MM.1S (cell line): ENCODE measurements around the gene DCP2.

Experiments
- DNase-seq: peaks from one replicate; pipeline ENCODE4 v3.0.0-alpha.2; 2015
- H2AFZ ChIP-seq: fragments of 300-600 bp; sonication (generic); 2 replicates; pipeline ENCODE4 v1.6.0; 2016; ENCODE audit warnings: antibody characterized with exemption, low read length
- H3F3A ChIP-seq: fragments of 300-600 bp; sonication (generic); 2 replicates; pipeline ENCODE4 v1.6.1; 2016; ENCODE audit warnings: mild to moderate bottlenecking, antibody characterized with exemption, low read length, moderate library complexity, mixed read lengths; ENCODE audit not compliant: insufficient read depth
- H3K27ac ChIP-seq: fragments of 300-600 bp; sonication (generic); 2 replicates; pipeline ENCODE4 v1.5.1; 2016; ENCODE audit warnings: mild to moderate bottlenecking, low read length
- H3K27me3 ChIP-seq: fragments of 300-600 bp; sonication (generic); replicated peaks from 2 replicates; pipeline ENCODE4 v1.6.0; 2016; ENCODE audit warnings: low read length; ENCODE audit not compliant: insufficient read depth
- H3K36me3 ChIP-seq: fragments of 300-600 bp; sonication (generic); replicated peaks from 2 replicates; pipeline ENCODE4 v1.6.1; 2016; ENCODE audit warnings: mild to moderate bottlenecking, low read length, mixed read lengths; ENCODE audit not compliant: insufficient read depth
- H3K4me1 ChIP-seq: fragments of 300-600 bp; sonication (generic); 2 replicates; pipeline ENCODE4 v1.6.1; 2016; ENCODE audit warnings: low read length, mixed read lengths
- H3K4me2 ChIP-seq: fragments of 300-600 bp; sonication (generic); 2 replicates; pipeline ENCODE4 v1.6.0; 2016; ENCODE audit warnings: low read depth, low read length
- H3K4me3 ChIP-seq: fragments of 300-600 bp; sonication (generic); 2 replicates; pipeline ENCODE4 v1.5.1; 2016; ENCODE audit warnings: low read length, mixed read lengths
- H3K79me2 ChIP-seq: fragments of 300-600 bp; sonication (generic); 2 replicates; pipeline ENCODE4 v1.6.1; 2016; ENCODE audit warnings: mixed run types, low read length, mixed read lengths
- H3K9ac ChIP-seq: fragments of 300-600 bp; sonication (generic); 2 replicates; pipeline ENCODE4 v1.6.1; 2016; ENCODE audit warnings: low read length, mixed read lengths
- H3K9me2 ChIP-seq: fragments of 300-600 bp; sonication (generic); replicated peaks from 2 replicates; pipeline ENCODE4 v1.6.1; 2016; ENCODE audit warnings: mild to moderate bottlenecking, low read length, mixed read lengths; ENCODE audit not compliant: insufficient read depth
- H3K9me3 ChIP-seq: fragments of 300-600 bp; sonication (generic); replicated peaks from 2 replicates; pipeline ENCODE4 v1.6.1; 2016; ENCODE audit warnings: mild to moderate bottlenecking, low read length, mixed read lengths; ENCODE audit not compliant: insufficient read depth
- H4K20me1 ChIP-seq: fragments of 300-600 bp; sonication (generic); 2 replicates; pipeline ENCODE4 v1.6.1; 2016; ENCODE audit warnings: mild to moderate bottlenecking, low read length, moderate library complexity, mixed read lengths; ENCODE audit not compliant: insufficient read depth
- EZH2 ChIP-seq: fragments of 300-600 bp; sonication (generic); optimal IDR thresholded peaks from 2 replicates; pipeline ENCODE3; 2017; ENCODE audit warnings: low read depth, mild to moderate bottlenecking, antibody characterized with exemption, low read length, mixed read lengths
- EZH2phosphoT487 ChIP-seq: fragments of 300-600 bp; sonication (generic); IDR thresholded peaks from 2 replicates; pipeline ENCODE4 v1.6.1; 2018; ENCODE audit warnings: antibody characterized with exemption, low read length
- TF ChIP-seq, protein P1 (sequence below): fragments of 300-600 bp; sonication (generic); IDR thresholded peaks from 2 replicates; pipeline ENCODE4 v1.5.1; 2016; ENCODE audit warnings: antibody characterized with exemption, low read length, mixed read lengths

Gene DCP2

DNA sequence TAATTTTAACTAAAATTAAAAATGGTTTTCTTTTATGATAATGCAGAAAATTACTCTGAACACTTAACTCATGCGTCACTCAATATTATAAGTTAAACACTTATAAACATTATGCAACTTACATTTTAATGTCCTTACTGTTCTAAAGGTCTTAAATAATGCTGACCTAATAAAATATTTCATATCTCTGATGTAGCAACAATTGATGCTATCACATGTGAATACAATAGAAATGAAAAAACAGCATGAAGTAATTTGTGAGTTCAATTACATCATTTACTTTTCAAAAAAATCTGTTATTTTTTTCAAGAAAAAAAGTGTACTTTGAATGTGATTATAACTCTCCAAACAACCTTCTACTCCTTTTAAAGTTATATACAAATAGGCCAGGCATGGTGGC lies 28.1 kb upstream of the DCP2 start:
- no peak overlapping the region for H2AFZ ChIP-seq
- H3K4me3 ChIP-seq = no peak overlapping the region
- no peaks in the 10 kb centered on the region for H3K79me2 ChIP-seq
- H3K4me1 ChIP-seq = no peaks in the 10 kb centered on the region
- no peaks in the 10 kb centered on the region for H3K9me2 ChIP-seq
- no peak overlapping the region for H3K4me2 ChIP-seq
- no peak for DNase-seq
- H3F3A ChIP-seq = no peaks in the 10 kb centered on the region
- H3K27me3 ChIP-seq = no peaks in the 10 kb centered on the region
- no peak overlapping the region for H3K9ac ChIP-seq
- H4K20me1 ChIP-seq = no peaks in the 10 kb centered on the region
- H3K36me3 ChIP-seq = no peaks in the 10 kb centered on the region
- H3K27ac ChIP-seq = no peak overlapping the region
- no peak for TF ChIP-seq EZH2phosphoT487
- H3K9me3 ChIP-seq = no peaks in the 10 kb centered on the region

DNA sequence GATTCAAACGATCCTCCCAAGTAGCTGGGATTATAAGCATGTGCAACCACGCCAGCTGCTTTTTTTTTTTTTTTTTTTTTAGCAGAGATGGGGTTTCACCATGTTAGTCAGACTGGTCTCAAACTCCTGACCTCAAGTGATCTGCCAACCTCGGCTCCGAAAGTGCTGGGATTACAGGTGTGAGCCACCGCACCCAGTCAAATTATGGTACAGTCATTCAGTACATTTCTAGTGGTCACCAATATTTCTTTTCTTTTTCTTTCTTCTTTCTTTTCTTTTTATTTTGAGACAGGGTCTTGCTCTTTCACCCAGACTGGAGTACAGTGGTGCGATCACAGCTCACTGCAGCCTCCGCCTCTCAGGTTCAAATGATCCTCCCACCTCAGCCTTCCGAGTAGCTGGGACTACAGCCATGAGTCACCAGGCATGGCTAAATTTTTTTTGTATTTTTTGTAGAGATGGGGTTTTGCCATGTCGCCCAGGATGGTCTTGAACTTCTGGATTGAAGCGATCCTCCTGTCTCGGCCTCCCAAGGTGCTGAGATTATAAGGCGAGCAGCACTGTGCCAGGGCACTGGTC lies 25.4 kb upstream of the DCP2 start:
- no peaks in the 10 kb centered on the region for H3K9me2 ChIP-seq
- H3K27me3 ChIP-seq = no peaks in the 10 kb centered on the region
- TF ChIP-seq, protein P1, sequence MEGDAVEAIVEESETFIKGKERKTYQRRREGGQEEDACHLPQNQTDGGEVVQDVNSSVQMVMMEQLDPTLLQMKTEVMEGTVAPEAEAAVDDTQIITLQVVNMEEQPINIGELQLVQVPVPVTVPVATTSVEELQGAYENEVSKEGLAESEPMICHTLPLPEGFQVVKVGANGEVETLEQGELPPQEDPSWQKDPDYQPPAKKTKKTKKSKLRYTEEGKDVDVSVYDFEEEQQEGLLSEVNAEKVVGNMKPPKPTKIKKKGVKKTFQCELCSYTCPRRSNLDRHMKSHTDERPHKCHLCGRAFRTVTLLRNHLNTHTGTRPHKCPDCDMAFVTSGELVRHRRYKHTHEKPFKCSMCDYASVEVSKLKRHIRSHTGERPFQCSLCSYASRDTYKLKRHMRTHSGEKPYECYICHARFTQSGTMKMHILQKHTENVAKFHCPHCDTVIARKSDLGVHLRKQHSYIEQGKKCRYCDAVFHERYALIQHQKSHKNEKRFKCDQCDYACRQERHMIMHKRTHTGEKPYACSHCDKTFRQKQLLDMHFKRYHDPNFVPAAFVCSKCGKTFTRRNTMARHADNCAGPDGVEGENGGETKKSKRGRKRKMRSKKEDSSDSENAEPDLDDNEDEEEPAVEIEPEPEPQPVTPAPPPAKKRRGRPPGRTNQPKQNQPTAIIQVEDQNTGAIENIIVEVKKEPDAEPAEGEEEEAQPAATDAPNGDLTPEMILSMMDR = no peak
- TF ChIP-seq EZH2 (no peak), EZH2phosphoT487 (no peak)
- DNase-seq = no peak
- H3F3A ChIP-seq = no peaks in the 10 kb centered on the region
- H3K9ac ChIP-seq = no peak overlapping the region
- no peaks in the 10 kb centered on the region for H3K4me1 ChIP-seq
- H3K4me3 ChIP-seq = no peak overlapping the region
- H3K27ac ChIP-seq = no peak overlapping the region
- H4K20me1 ChIP-seq = no peaks in the 10 kb centered on the region
- no peaks in the 10 kb centered on the region for H3K79me2 ChIP-seq
- H2AFZ ChIP-seq = no peak overlapping the region
- H3K36me3 ChIP-seq = no peaks in the 10 kb centered on the region
- no peak overlapping the region for H3K4me2 ChIP-seq
- no peaks in the 10 kb centered on the region for H3K9me3 ChIP-seq

DNA sequence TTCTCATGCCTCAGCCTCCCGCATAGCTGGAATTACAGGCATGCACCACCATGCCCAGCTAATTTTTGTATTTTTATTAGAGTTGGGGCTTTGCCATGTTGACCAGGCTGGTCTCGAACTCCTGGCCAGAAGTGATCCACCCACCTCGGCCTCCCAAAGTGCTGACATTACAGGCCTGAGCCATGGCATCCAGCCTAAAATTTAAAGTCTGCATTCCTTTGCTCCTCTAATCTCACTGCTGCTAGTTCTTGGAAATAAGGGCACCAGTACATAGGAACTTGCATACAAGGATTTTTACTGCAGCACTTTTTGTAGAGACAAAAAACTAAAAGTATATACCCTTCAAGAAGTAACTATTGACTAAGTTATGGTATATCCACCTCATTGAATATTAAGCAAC lies 20.0 kb upstream of the DCP2 start:
- no peaks in the 10 kb centered on the region for H3K27me3 ChIP-seq
- no peaks in the 10 kb centered on the region for H3K79me2 ChIP-seq
- no peaks in the 10 kb centered on the region for H4K20me1 ChIP-seq
- no peaks in the 10 kb centered on the region for H3K36me3 ChIP-seq
- TF ChIP-seq, protein P1 = no peak
- TF ChIP-seq EZH2 (no peak), EZH2phosphoT487 (no peak)
- no peaks in the 10 kb centered on the region for H3K4me1 ChIP-seq
- H3F3A ChIP-seq = no peaks in the 10 kb centered on the region
- H2AFZ ChIP-seq = no peak overlapping the region
- no peak overlapping the region for H3K9ac ChIP-seq
- no peaks in the 10 kb centered on the region for H3K9me2 ChIP-seq
- no peak for DNase-seq
- no peak overlapping the region for H3K4me2 ChIP-seq
- H3K9me3 ChIP-seq = no peaks in the 10 kb centered on the region
- H3K27ac ChIP-seq = no peak overlapping the region
- H3K4me3 ChIP-seq = no peak overlapping the region

DNA sequence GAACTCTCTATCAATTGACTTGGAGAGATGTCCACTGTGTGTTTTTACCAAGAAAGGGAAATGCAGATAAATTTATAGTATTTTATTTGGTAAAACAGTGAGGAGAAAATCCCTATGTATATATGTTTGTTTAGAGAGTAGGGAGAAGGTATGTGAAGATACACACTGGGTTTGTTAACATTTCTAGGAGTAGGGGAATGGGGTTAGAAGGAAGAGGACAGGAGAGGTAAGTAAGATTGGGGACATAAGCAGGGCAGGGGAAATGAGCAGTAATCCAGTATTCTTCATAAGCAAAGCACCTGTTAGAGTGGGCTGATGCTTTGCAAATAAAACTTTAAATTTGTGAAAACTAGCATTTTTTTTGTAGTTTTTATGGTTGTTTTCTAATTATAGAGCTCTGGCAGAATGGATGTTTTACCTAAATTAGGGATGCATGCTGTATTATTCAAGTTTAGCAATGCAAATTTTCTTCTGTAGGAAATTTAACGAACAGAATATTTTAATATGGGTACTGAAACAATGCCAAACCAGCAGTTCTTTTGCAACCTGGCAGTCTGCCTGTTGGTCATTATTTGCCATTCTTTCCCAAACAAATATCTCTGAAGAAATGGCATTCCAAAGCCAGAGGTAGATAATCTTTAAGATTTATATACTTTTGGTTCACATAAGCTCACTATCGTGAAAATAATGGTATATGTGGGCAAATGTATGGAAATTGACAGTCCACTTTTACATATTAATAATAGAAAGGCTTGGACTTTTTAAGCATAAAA lies 19.4 kb upstream of the DCP2 start:
- Histone ChIP-seq H3K79me2 (no peaks in the 10 kb centered on the region), H4K20me1 (no peaks in the 10 kb centered on the region), H3K4me1 (no peaks in the 10 kb centered on the region), H2AFZ (no peak overlapping the region), H3K9me2 (no peaks in the 10 kb centered on the region), H3K36me3 (no peaks in the 10 kb centered on the region), H3K4me2 (no peak overlapping the region), H3K27ac (no peak overlapping the region), H3K9ac (no peak overlapping the region), H3F3A (no peaks in the 10 kb centered on the region), H3K27me3 (no peaks in the 10 kb centered on the region), H3K4me3 (no peak overlapping the region), H3K9me3 (no peaks in the 10 kb centered on the region)
- no peak for DNase-seq
- TF ChIP-seq EZH2 (no peak), EZH2phosphoT487 (no peak)
- TF ChIP-seq, protein P1 = no peak
